Measurements from ENCODE around the gene PGM5.

DNA sequence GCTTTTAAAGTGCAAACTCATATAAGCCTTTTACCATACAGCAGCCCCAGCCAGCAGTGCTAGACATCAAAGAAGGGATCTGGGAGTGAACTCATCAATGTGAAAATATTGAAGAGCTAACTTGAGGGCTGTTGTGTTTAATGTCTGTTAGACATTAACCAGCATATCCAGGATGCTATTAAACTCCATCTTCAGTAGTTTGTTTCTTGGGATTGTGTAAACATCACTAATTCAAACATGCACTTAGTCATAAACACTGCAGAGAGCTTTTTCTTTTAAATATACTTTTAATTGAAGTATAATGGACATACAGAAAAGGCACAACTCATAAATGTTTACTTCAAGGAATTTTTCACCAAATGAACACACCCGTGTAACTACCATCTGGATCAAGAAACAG is 102.5 kb downstream of the PGM5 start:
- no peak for TF ChIP-seq TAF1 (IDR thresholded peaks at IDR 0.05; ENCODE audit: low read depth, low read length)
- no peak for TF ChIP-seq POU2F2 (IDR thresholded peaks at IDR 0.05; ENCODE audit: low read depth, low read length)
- no peak for TF ChIP-seq POLR2A (IDR thresholded peaks at IDR 0.05; ENCODE audit: low read depth, low read length)
